CD8-positive, alpha-beta memory T cell (primary cell): ENCODE results near the gene PODXL. TPM values are rescaled to one million over a fixed set of nuclear protein-coding genes. Genes with fewer than 3 reads are reported as not detected.
A peak's percentile ranks its signal among the peaks of the same experiment; 100 is the strongest.

Source experiments
- CTCF ChIA-PET: fragments of 350-600 bp; sonication (Branson Sonifier 250); formaldehyde crosslinking; loops from one replicate; lab custom pipeline; 2021; ENCODE audit warnings: antibody characterized with exemption; lab: Charles Lee
- POLR2A ChIA-PET: fragments of 350-600 bp; sonication (Branson Sonifier 250); formaldehyde crosslinking; loops from one replicate; lab custom pipeline; 2021; ENCODE audit warnings: antibody characterized with exemption; lab: Charles Lee
- DNase-seq, 5 donors: peaks; one replicate each; pipeline versions ENCODE4 v3.0.0 to v3.0.0-alpha.2; 2020 to 2022; ENCODE audit warnings: mixed read lengths in 1 of 5
- H3K27ac ChIP-seq: one replicate; pipeline ENCODE4 v1.7.0; 2013; ENCODE audit warnings: low read depth, mild to moderate bottlenecking, low read length, moderate library complexity
- H3K27me3 ChIP-seq: 2 replicates; pipeline ENCODE4 v1.7.0; 2013; ENCODE audit warnings: low read length, mild to moderate bottlenecking; ENCODE audit not compliant: insufficient read depth, poor library complexity, severe bottlenecking
- H3K36me3 ChIP-seq: 2 replicates; pipeline ENCODE4 v1.7.0; 2013; ENCODE audit warnings: mild to moderate bottlenecking, low read length, moderate library complexity; ENCODE audit not compliant: insufficient read depth
- H3K4me1 ChIP-seq: 2 replicates; pipeline ENCODE4 v1.7.0; 2013; ENCODE audit warnings: mild to moderate bottlenecking, low read length, moderate library complexity; ENCODE audit not compliant: insufficient read depth
- H3K4me3 ChIP-seq: 2 replicates; pipeline ENCODE4 v1.7.0; 2013; ENCODE audit warnings: mild to moderate bottlenecking, low read length
- H3K9me3 ChIP-seq: 2 replicates; pipeline ENCODE4 v1.7.0; 2013; ENCODE audit warnings: mild to moderate bottlenecking, low read length
- H3K27ac Mint-ChIP-seq, 8 donors: one replicate each; pipeline ENCODE4 v1.8.0; 2020 to 2021; ENCODE audit warnings: mixed read lengths in 8 of 8, mild to moderate bottlenecking in 6 of 8, inconsistent platforms in 3 of 8, moderate library complexity in 3 of 8
- H3K27me3 Mint-ChIP-seq, 2 donors: one replicate each; pipeline ENCODE4 v1.8.0; 2020 to 2021; ENCODE audit warnings: mixed read lengths in 2 of 2, mild to moderate bottlenecking in 1 of 2, moderate library complexity in 1 of 2
- H3K36me3 Mint-ChIP-seq, 3 donors: one replicate each; pipeline ENCODE4 v1.8.0; 2020 to 2021; ENCODE audit warnings: mixed read lengths in 3 of 3, inconsistent platforms in 1 of 3, mild to moderate bottlenecking in 1 of 3
- H3K4me1 Mint-ChIP-seq, 3 donors: one replicate each; pipeline ENCODE4 v1.8.0; 2020 to 2021; ENCODE audit warnings: mixed read lengths in 3 of 3, inconsistent platforms in 1 of 3, mild to moderate bottlenecking in 1 of 3
- H3K4me3 Mint-ChIP-seq, 7 donors: one replicate each; pipeline ENCODE4 v1.8.0; 2020 to 2021; ENCODE audit warnings: mixed read lengths in 7 of 7, mild to moderate bottlenecking in 6 of 7, moderate library complexity in 4 of 7, inconsistent platforms in 2 of 7
- H3K9me3 Mint-ChIP-seq, 5 donors: one replicate each; pipeline ENCODE4 v1.8.0; 2020 to 2022; ENCODE audit warnings: mixed read lengths in 5 of 5, mild to moderate bottlenecking in 3 of 5, moderate library complexity in 2 of 5, inconsistent platforms in 1 of 5
- polyA plus RNA-seq: library from polyadenylated mRNA; unstranded; fragments of 300-500 nt; fragmentation: Illumina TruSeq; gene quantifications from one replicate; pipeline ENCODE4 v1.2.3, GENCODE V29; 2021
- total RNA-seq, 2 experiments: library from RNA; stranded (reverse); gene quantifications; one replicate each; pipeline ENCODE4 v1.2.3, GENCODE V29; 2021

PODXL gene
- total RNA-seq (1 to 10 TPM; 1.2 TPM), polyA plus RNA-seq (0.62 TPM)

DNA sequence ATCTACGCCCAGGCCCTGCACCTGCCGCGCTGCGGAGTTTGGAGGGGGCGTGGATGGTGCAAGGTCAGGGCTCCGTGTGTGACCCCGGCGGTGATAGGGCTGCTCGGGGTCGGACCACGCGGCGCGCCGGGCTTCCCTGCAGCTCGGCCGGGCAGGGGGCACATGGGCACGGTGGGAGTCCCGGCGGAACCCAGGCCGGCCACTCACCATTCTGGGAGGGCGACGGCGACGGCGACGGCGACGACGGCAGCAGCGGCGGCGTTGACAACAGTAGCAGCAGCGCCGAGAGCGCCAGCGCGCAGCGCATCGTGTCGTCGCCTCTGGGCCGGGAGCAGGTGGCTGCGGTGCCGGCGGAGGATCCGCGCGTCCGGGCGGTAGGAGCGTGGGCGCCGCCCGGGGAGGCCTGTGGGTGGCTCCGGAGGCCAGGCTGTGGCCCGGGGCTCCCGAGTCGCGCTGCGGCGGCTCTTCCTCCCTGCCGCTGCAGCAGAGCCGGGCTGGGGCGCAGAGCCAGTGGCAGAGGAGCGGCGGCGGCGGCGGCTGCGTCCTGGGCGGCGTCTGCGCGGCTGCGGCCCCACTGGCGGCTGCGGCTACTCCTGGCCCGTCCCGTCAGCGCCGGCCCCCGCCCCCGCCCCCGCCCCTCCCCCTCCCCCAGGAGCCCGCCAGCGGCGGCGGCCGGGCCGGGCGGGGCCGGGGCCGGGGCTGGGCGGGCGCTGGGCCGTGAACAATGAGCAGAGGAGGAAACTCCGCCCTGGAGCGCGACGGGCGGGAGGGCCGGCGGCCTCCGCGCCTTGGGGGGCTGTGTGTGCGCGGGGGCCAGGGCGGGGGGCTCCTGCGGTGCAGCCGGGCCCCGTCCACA, at the start of gene PODXL:
TSS of gene PODXL (minus strand) at position 576 of the 856 bp plus-strand sequence. CDS start at position 307, 269 bp downstream.
- Histone ChIP-seq H3K36me3 (no peaks in the 10 kb centered on the region), H3K4me3 (peak within 1 kb of the TSS; percentile 50), H3K27ac (no peak within 1 kb of the TSS), H3K27me3 (peaks cover 35% of the 10 kb centered on the region), H3K9me3 (no peaks in the 10 kb centered on the region), H3K4me1 (peaks cover 23% of the 10 kb centered on the region)
- POLR2A ChIA-PET: no interaction called here
- Mint-ChIP-seq H3K27me3 (peaks cover 17 to 42% of the 10 kb centered on the region in 2 donors), H3K9me3 (no peaks in the 10 kb centered on the region), H3K4me3 (peak within 1 kb of the TSS; percentile 76 to 88 (median 83)), H3K4me1 (peaks cover 11 to 23% (median 18%) of the 10 kb centered on the region in 3 donors), H3K36me3 (no peaks in the 10 kb centered on the region), H3K27ac (peak within 1 kb of the TSS in 5 of 8 donors; percentile 7 to 47 (median 23))
- CTCF ChIA-PET: interaction anchor here (1.4 kb wide), 1 partner anchor 10 kb away, joined by 4 read pairs; no protein-coding TSS in a partner anchor
- peak; percentile 41 to 68 (median 56) for DNase-seq

DNA sequence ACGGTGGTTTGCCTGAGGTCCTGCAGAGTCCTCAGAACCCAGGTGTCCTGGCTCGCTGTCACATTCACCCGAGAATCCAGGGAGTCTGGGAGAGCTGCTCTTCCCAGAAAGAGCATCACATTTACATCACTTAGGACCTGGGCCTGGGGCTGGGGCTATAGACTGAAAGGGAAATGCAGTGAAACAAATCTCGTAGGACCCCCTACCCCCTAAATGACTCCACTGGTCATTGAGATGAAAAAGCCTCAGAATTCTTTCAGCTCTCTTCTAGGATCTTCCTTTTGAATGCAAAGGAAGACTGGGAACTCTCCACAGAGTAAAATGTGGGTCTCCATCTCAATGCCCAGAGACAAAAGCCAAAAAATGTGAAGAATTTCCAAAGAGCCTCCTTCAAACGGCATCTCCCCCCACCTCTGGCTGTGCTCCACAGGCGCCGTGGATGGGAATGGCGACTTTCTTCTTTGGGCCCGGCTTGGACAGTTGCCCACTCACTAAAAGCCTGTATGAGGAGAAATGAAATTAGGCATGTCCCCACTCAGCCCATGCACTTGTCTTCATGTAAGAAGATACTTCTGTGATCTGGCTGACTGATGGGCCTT, 49.0 kb upstream of the PODXL start:
- no peaks in the 10 kb centered on the region for H3K9me3 Mint-ChIP-seq
- H3K36me3 ChIP-seq: no peaks in the 10 kb centered on the region
- H3K4me1 Mint-ChIP-seq: peaks cover 5 to 7% (median 6%) of the 10 kb centered on the region in 3 donors
- H3K4me3 ChIP-seq: no peak overlapping the region
- DNase-seq: no peak
- peaks cover 31 to 39% of the 10 kb centered on the region in 2 donors for H3K27me3 Mint-ChIP-seq
- POLR2A ChIA-PET: no interaction called here
- CTCF ChIA-PET: interaction anchor here (1.0 kb wide), 1 partner anchor 34 kb away, joined by 3 read pairs; no protein-coding TSS in a partner anchor
- H3K27ac Mint-ChIP-seq: no peak overlapping the region
- no peak overlapping the region for H3K27ac ChIP-seq
- H3K27me3 ChIP-seq: peaks cover 23% of the 10 kb centered on the region
- no peak overlapping the region for H3K4me3 Mint-ChIP-seq
- no peaks in the 10 kb centered on the region for H3K9me3 ChIP-seq
- no peaks in the 10 kb centered on the region for H3K4me1 ChIP-seq
- H3K36me3 Mint-ChIP-seq: no peaks in the 10 kb centered on the region

DNA sequence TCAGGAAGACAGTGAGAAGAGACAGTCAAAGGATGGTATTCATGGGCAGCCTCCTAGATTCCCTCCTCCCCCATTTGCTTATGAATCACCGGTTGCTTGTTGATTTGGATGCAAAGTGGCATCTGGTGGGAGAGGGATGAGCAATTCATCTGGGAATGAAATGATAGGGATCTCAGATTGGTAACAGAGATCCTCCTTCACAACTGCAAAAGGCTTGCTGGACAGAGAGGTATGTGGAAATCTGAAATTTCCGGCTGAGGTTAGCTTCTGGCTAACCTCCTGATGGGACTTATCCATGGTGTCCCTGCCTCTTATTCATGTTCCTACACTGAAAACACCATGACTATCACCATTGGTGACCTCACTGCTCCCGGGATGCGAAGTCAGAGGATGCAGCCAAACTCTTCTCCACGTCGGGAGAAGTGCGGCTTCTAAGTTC, 48.4 kb upstream of the PODXL start:
- peaks cover 23% of the 10 kb centered on the region for H3K27me3 ChIP-seq
- H3K4me1 ChIP-seq: no peaks in the 10 kb centered on the region
- H3K4me3 Mint-ChIP-seq: no peak overlapping the region
- CTCF ChIA-PET: interaction anchor here (1.0 kb wide), 1 partner anchor 33 kb away, joined by 3 read pairs; no protein-coding TSS in a partner anchor
- H3K9me3 Mint-ChIP-seq: no peaks in the 10 kb centered on the region
- H3K27me3 Mint-ChIP-seq: peaks cover 31 to 39% of the 10 kb centered on the region in 2 donors
- no peak overlapping the region for H3K27ac ChIP-seq
- H3K4me1 Mint-ChIP-seq: peaks cover 5 to 7% (median 6%) of the 10 kb centered on the region in 3 donors
- H3K4me3 ChIP-seq: no peak overlapping the region
- no peaks in the 10 kb centered on the region for H3K9me3 ChIP-seq
- H3K27ac Mint-ChIP-seq: peak overlapping the region in 1 of 8 donors; percentile 13
- H3K36me3 Mint-ChIP-seq: no peaks in the 10 kb centered on the region
- no peak for DNase-seq
- POLR2A ChIA-PET: no interaction called here
- H3K36me3 ChIP-seq: no peaks in the 10 kb centered on the region

DNA sequence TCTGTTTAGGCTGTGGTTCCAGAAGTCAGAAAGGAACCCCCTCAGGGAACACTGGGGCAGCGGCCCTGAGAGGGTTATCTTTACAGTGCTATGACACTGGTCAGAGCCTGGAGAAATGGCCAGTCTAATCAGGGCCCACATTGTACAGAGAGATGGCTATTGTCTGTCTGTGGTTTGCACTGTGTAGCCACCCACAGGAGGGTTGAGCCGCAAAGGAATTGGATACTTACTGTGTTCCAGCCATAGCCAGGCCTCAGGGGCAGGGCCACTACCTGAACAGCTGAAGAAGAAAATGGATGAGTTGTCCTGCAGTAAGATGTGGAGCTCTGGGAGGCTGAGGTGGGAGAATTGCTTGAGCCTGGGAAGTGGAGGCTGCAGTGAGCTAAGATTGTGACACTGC, 47.5 kb upstream of the PODXL start:
- POLR2A ChIA-PET: no interaction called here
- Mint-ChIP-seq H3K4me1 (peaks cover 5 to 7% (median 6%) of the 10 kb centered on the region in 3 donors), H3K27me3 (peaks cover 31 to 39% of the 10 kb centered on the region in 2 donors), H3K27ac (no peak overlapping the region), H3K9me3 (no peaks in the 10 kb centered on the region), H3K36me3 (no peaks in the 10 kb centered on the region), H3K4me3 (no peak overlapping the region)
- no peak overlapping the region for H3K27ac ChIP-seq
- no peaks in the 10 kb centered on the region for H3K4me1 ChIP-seq
- H3K9me3 ChIP-seq: no peaks in the 10 kb centered on the region
- no peaks in the 10 kb centered on the region for H3K36me3 ChIP-seq
- H3K4me3 ChIP-seq: no peak overlapping the region
- no peak for DNase-seq
- CTCF ChIA-PET: no interaction called here
- H3K27me3 ChIP-seq: peaks cover 23% of the 10 kb centered on the region

DNA sequence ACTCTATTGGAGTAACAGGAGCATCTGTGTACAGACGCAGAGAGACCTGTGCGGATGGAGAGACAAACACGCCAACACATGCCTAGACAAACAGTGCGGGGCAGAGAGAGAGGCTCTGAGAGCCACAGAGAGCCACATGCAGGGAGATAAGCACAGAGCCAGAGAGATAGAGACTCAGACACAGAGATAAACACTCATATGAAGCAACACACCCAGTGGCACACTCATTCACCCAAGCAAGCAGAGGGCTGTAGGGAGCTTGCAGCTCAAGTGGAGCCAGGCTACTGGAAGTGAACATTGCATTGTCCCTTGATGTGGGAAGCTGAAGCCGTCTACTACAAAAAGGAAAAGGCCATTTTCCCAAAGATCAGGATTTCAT, 46.6 kb upstream of the PODXL start:
- no peaks in the 10 kb centered on the region for H3K9me3 ChIP-seq
- peaks cover 23% of the 10 kb centered on the region for H3K27me3 ChIP-seq
- Mint-ChIP-seq H3K27ac (no peak overlapping the region), H3K4me3 (no peak overlapping the region), H3K27me3 (peaks cover 31 to 39% of the 10 kb centered on the region in 2 donors), H3K36me3 (no peaks in the 10 kb centered on the region), H3K9me3 (no peaks in the 10 kb centered on the region), H3K4me1 (peaks cover 5 to 7% (median 6%) of the 10 kb centered on the region in 3 donors)
- H3K4me1 ChIP-seq: no peaks in the 10 kb centered on the region
- ChIA-PET POLR2A (no interaction called here), CTCF (no interaction called here)
- no peak for DNase-seq
- no peak overlapping the region for H3K27ac ChIP-seq
- no peaks in the 10 kb centered on the region for H3K36me3 ChIP-seq
- no peak overlapping the region for H3K4me3 ChIP-seq

DNA sequence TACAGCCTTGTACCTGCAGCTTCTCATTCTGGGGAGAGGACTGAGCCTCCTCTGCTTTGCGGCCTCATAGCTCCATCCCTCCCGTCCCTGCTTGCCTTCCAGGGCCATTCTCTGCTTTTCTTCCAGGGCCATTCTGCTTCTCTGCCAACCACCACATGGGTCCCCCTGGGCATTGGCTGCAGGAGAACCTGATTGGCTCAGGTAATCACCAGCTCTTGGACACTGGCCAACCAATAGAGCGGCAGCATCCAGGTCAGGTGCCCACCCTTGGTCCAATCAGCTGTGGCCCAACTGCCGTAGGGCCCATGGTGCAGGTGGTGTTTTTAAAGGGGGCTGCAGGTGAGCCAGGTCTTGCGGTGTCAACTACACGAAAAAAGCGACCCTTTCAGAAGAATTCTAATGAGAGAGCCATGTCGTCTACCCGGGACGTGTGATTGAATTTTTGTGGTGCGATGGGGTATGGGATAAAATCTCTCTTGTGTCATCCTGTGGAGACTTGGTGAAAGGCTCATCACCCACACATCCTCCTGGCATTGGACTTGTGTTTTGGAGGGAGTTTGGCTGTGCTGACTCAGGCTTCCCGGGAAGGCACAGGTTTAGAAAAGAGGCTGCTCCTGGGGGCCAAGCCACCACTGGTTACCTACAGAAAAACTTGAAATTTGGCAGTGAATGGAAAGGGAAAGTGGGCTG, 46.0 kb upstream of the PODXL start:
- H3K27me3 ChIP-seq: peaks cover 23% of the 10 kb centered on the region
- no peaks in the 10 kb centered on the region for H3K36me3 Mint-ChIP-seq
- no peaks in the 10 kb centered on the region for H3K36me3 ChIP-seq
- H3K9me3 Mint-ChIP-seq: no peaks in the 10 kb centered on the region
- no peak overlapping the region for H3K4me3 ChIP-seq
- peaks cover 26 to 36% of the 10 kb centered on the region in 2 donors for H3K27me3 Mint-ChIP-seq
- H3K9me3 ChIP-seq: no peaks in the 10 kb centered on the region
- ChIA-PET CTCF (no interaction called here), POLR2A (no interaction called here)
- no peak overlapping the region for H3K27ac Mint-ChIP-seq
- H3K4me1 ChIP-seq: no peaks in the 10 kb centered on the region
- H3K4me1 Mint-ChIP-seq: peaks cover 5 to 7% (median 6%) of the 10 kb centered on the region in 3 donors
- H3K4me3 Mint-ChIP-seq: no peak overlapping the region
- H3K27ac ChIP-seq: no peak overlapping the region
- no peak for DNase-seq

DNA sequence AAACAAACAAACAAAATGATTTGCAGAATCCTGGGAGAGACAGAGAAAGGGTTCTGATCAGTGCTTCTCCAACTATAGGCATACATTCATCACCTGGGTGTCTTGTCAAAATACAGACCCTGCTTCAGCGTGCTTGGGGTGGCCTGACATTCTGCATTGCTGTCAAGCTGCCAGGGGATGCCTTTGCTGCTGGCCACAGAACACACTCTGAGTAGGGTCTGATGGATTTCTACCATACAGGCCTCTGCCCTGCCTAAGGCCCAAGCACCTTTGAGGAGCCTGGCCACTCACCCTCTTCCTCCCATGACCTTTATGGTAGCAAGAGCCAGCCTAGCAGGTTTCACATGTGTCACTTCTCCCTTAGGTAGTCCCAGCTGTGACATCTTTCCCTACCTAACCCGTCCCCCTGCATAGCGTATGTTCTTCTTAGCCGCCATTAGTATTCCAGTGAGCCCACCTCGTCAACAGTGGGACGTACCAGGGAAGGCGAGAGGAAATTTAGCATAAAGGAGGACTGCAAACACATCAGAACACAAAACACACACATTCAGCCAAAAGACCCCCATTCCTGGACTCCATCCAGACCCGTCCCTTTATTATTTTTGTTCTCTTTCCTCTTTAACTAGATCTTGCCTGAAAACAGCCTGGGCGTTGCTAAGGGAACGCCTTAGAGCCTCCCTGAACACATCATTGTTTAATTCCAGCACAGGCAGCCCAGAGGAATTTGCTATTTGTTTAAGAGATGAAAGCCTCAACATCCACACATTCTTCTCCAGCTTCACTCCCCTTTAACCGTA, 43.9 kb upstream of the PODXL start:
- Mint-ChIP-seq H3K4me1 (no peaks in the 10 kb centered on the region), H3K27me3 (peaks cover 10 to 16% of the 10 kb centered on the region in 2 donors), H3K27ac (no peak overlapping the region), H3K9me3 (no peaks in the 10 kb centered on the region), H3K4me3 (no peak overlapping the region), H3K36me3 (no peaks in the 10 kb centered on the region)
- no peak for DNase-seq
- Histone ChIP-seq H3K4me1 (no peaks in the 10 kb centered on the region), H3K27ac (no peak overlapping the region), H3K9me3 (no peaks in the 10 kb centered on the region), H3K27me3 (peaks cover 10% of the 10 kb centered on the region), H3K36me3 (no peaks in the 10 kb centered on the region), H3K4me3 (no peak overlapping the region)
- CTCF ChIA-PET: no interaction called here
- POLR2A ChIA-PET: no interaction called here
